HepG2 (cell line): ENCODE results near the gene UGP2. TPM values are rescaled to one million over a fixed set of nuclear protein-coding genes. Genes with fewer than 3 reads are reported as not detected.

Experiments used
- CAMTA2 ChIP-seq: sonication (generic); formaldehyde crosslinking; IDR thresholded peaks from 2 replicates; pipeline ENCODE4 v1.4.0; 2020; ENCODE audit warnings: mild to moderate bottlenecking, missing genetic modification reagents, borderline replicate concordance
- EED ChIP-seq: sonication (generic); formaldehyde crosslinking; IDR thresholded peaks from 2 replicates; pipeline ENCODE4 v1.5.0; 2020; ENCODE audit warnings: mild to moderate bottlenecking, missing genetic modification reagents
- FOXJ3 ChIP-seq: sonication (generic); formaldehyde crosslinking; IDR thresholded peaks from 2 replicates; pipeline ENCODE4 v1.4.0; 2020; ENCODE audit warnings: missing genetic modification reagents, mild to moderate bottlenecking, borderline replicate concordance
- GTF2F1 ChIP-seq: fragments of 150-350 bp; IDR thresholded peaks from 2 replicates; pipeline ENCODE4 v1.6.1; 2014; ENCODE audit warnings: low read length
- KDM3A ChIP-seq: IDR thresholded peaks from 2 replicates; pipeline ENCODE4 v1.6.1; 2018; ENCODE audit warnings: low read depth, missing compliant biosample characterization
- MATR3 ChIP-seq: sonication (generic); formaldehyde crosslinking; IDR thresholded peaks from 2 replicates; pipeline ENCODE4 v1.4.0; 2020; ENCODE audit warnings: missing genetic modification reagents
- PRMT3 ChIP-seq: sonication (generic); formaldehyde crosslinking; IDR thresholded peaks from 2 replicates; pipeline ENCODE4 v1.8.1; 2022; ENCODE audit warnings: low read depth, mild to moderate bottlenecking, moderate library complexity, missing genetic modification reagents, borderline replicate concordance
- REL ChIP-seq: sonication (generic); formaldehyde crosslinking; conservative IDR thresholded peaks from 2 replicates; pipeline ENCODE4 v1.8.0; 2022; ENCODE audit warnings: mild to moderate bottlenecking, missing genetic modification reagents, moderate library complexity
- RXRA ChIP-seq: sonication (generic); formaldehyde crosslinking; IDR thresholded peaks from 2 replicates; pipeline ENCODE4 v1.5.1; 2020; ENCODE audit warnings: missing genetic modification reagents
- SNAI1 ChIP-seq: sonication (generic); formaldehyde crosslinking; IDR thresholded peaks from 2 replicates; pipeline ENCODE4 v1.5.0; 2020; ENCODE audit warnings: mild to moderate bottlenecking, missing genetic modification reagents, borderline replicate concordance
- TARDBP ChIP-seq: sonication (generic); formaldehyde crosslinking; IDR thresholded peaks from 2 replicates; pipeline ENCODE4 v1.8.0; 2022; ENCODE audit warnings: mild to moderate bottlenecking, missing genetic modification reagents
- ZC3H4 ChIP-seq: sonication (generic); formaldehyde crosslinking; IDR thresholded peaks from 2 replicates; pipeline ENCODE4 v1.4.0; 2020; ENCODE audit warnings: missing genetic modification reagents, borderline replicate concordance
- ZNF225 ChIP-seq: sonication (generic); formaldehyde crosslinking; IDR thresholded peaks from 2 replicates; pipeline ENCODE4 v1.4.0; 2020; ENCODE audit warnings: mild to moderate bottlenecking, missing genetic modification reagents
- ZNF414 ChIP-seq: sonication (generic); formaldehyde crosslinking; IDR thresholded peaks from 2 replicates; pipeline ENCODE4 v1.5.0; 2020; ENCODE audit warnings: missing genetic modification reagents
- ZNF512 ChIP-seq: sonication (generic); formaldehyde crosslinking; IDR thresholded peaks from 2 replicates; pipeline ENCODE4 v1.4.0; 2020; ENCODE audit warnings: mild to moderate bottlenecking, missing genetic modification reagents
- ZNF607 ChIP-seq: sonication (generic); formaldehyde crosslinking; IDR thresholded peaks from 2 replicates; pipeline ENCODE4 v1.5.1; 2020; ENCODE audit warnings: missing genetic modification reagents, mild to moderate bottlenecking, borderline replicate concordance
- ZNF83 ChIP-seq: sonication (generic); formaldehyde crosslinking; IDR thresholded peaks from 2 replicates; pipeline ENCODE4 v1.4.0; 2020; ENCODE audit warnings: missing genetic modification reagents, mild to moderate bottlenecking, borderline replicate concordance
- polyA plus RNA-seq, 8 experiments: library from polyadenylated mRNA; depleted of rRNA in 3 of 8; stranded (reverse) in 7 of 8; unstranded in 1 of 8; fragments of >200 nt; fragmentation: Illumina TruSeq in 4 of 8; extraction: Trizol in 4 of 8; gene quantifications; 2 replicates each; pipeline versions ENCODE4 v1.2.1 to v1.2.3, GENCODE V29; 2011 to 2016; ENCODE audit warnings: low read depth in 4 of 8, missing spikeins in 1 of 8, mixed read lengths in 1 of 8; ENCODE audit not compliant: insufficient read depth in 1 of 8
- total RNA-seq, 5 experiments: library from RNA; depleted of rRNA; stranded (reverse); fragments of >200 nt; fragmentation: Illumina TruSeq; extraction: Trizol; gene quantifications; 2 replicates each; pipeline ENCODE4 v1.2.3, GENCODE V29; 2016; ENCODE audit warnings: low read depth in 1 of 5
- TF ChIP-seq, protein P1 (sequence below): sonication (generic); formaldehyde crosslinking; IDR thresholded peaks from 2 replicates; pipeline ENCODE4 v1.4.0; 2020; ENCODE audit warnings: missing genetic modification reagents, mild to moderate bottlenecking, borderline replicate concordance
- TF ChIP-seq, protein P2 (sequence below): sonication (generic); formaldehyde crosslinking; IDR thresholded peaks from 2 replicates; pipeline ENCODE4 v1.5.0; 2020; ENCODE audit warnings: missing genetic modification reagents, mild to moderate bottlenecking, borderline replicate concordance
- TF ChIP-seq, protein P3 (sequence below): IDR thresholded peaks from 2 replicates; pipeline ENCODE4 v1.6.1; 2018; ENCODE audit warnings: missing genetic modification reagents

Gene UGP2
- total and polyA plus RNA-seq, 2 of the 13 experiments (the other 11 are each of a cell fraction or from before 2014, with no cell fraction given) = 96.0 to 134 TPM

DNA sequence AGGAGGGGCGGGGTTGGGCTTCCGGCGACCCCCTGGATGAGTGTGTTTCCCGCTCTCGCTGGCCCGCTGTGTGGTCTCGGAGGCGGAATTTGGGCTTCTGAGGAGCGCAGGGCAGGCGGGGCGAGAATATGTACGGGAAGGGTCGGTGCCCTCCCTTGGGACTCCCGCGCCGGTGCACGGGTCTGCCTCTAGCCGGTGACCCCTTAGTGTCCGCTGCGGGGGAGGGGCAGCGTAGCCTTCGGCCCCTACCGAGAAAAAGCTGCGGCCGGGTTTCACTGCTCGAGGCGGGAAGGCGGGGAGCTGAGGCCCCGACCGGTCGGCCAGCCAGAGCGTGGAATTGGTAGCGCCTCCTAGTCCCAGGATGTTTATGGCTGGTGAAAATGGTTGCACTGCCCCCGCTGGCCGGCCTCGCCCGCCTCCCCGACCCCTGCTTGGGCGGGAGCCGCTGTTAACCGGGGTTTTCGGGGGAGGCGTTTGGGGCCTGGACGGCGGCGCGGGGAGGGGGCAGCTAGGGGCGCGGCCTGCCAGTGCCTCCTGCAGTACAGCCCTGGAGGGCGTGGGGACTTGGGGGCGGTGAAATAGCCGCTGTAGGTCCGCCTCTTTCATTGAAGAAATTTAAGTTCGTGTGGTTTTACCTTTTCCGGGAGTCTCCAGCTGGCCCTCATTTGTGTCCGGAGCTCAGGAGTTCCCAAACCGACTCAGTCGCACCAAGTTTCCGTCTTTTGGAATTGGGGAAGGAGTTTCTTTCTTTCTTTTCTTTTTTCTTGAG lies at the start of gene UGP2 (continued):
- TF ChIP-seq, protein P1, sequence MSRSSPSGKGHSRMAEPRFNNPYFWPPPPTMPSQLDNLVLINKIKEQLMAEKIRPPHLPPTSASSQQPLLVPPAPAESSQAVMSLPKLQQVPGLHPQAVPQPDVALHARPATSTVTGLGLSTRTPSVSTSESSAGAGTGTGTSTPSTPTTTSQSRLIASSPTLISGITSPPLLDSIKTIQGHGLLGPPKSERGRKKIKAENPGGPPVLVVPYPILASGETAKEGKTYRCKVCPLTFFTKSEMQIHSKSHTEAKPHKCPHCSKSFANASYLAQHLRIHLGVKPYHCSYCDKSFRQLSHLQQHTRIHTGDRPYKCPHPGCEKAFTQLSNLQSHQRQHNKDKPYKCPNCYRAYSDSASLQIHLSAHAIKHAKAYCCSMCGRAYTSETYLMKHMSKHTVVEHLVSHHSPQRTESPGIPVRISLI = 0 out of 2 replicates have a peak, but pooled peaks have one; percentile 47
- TF ChIP-seq SNAI1 (peak; percentile 79; the same call in 1 of the 2 replicates), MATR3 (CRISPR knock-in tag) (no peak), ZNF225 (peak; percentile 90; the same call in 1 of the 2 replicates), PRMT3 (0 out of 2 replicates have a peak, but pooled peaks have one; percentile 66), ZNF607 (CRISPR knock-in tag) (peak; percentile 95; the same call in 1 of the 2 replicates), FOXJ3 (no peak; the same call in 1 of the 2 replicates), REL (CRISPR knock-in tag) (no peak), GTF2F1 (no peak), ZNF512 (CRISPR knock-in tag) (peak; percentile 93), ZNF414 (no peak; the same call in 1 of the 2 replicates), ZC3H4 (CRISPR knock-in tag) (peak; percentile 78; the same call in 1 of the 2 replicates), ZNF83 (CRISPR knock-in tag) (peak; percentile 91; the same call in 1 of the 2 replicates), TARDBP (CRISPR knock-in tag) (peak; percentile 19; the same call in 1 of the 2 replicates), EED (CRISPR knock-in tag) (peak; percentile 88; the same call in 1 of the 2 replicates), CAMTA2 (CRISPR knock-in tag) (peak; percentile 85), KDM3A (CRISPR knock-in tag) (peak; percentile 89; the same call in 1 of the 2 replicates), RXRA (CRISPR knock-in tag) (peak; percentile 85)
- TF ChIP-seq, protein P2, sequence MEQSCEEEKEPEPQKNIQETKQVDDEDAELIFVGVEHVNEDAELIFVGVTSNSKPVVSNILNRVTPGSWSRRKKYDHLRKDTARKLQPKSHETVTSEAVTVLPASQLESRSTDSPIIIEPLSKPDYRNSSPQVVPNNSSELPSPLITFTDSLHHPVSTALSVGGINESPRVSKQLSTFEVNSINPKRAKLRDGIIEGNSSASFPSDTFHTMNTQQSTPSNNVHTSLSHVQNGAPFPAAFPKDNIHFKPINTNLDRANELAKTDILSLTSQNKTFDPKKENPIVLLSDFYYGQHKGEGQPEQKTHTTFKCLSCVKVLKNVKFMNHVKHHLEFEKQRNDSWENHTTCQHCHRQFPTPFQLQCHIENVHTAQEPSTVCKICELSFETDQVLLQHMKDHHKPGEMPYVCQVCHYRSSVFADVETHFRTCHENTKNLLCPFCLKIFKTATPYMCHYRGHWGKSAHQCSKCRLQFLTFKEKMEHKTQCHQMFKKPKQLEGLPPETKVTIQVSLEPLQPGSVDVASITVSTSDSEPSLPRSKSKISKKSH (CRISPR knock-in tag) = peak; percentile 66; the same call in 1 of the 2 replicates
- TF ChIP-seq, protein P3, sequence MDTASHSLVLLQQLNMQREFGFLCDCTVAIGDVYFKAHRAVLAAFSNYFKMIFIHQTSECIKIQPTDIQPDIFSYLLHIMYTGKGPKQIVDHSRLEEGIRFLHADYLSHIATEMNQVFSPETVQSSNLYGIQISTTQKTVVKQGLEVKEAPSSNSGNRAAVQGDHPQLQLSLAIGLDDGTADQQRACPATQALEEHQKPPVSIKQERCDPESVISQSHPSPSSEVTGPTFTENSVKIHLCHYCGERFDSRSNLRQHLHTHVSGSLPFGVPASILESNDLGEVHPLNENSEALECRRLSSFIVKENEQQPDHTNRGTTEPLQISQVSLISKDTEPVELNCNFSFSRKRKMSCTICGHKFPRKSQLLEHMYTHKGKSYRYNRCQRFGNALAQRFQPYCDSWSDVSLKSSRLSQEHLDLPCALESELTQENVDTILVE (CRISPR knock-in tag) = peak; percentile 96
